ENCODE measurements around the gene MYL5. TPM values are rescaled to one million over a fixed set of nuclear protein-coding genes. Genes with fewer than 3 reads are reported as not detected.

Gene MYL5
- total and polyA plus RNA-seq, 2 of the 13 experiments (the other 11 are each of a cell fraction or from before 2014, with no cell fraction given): 6.5 to 16.0 TPM

DNA sequence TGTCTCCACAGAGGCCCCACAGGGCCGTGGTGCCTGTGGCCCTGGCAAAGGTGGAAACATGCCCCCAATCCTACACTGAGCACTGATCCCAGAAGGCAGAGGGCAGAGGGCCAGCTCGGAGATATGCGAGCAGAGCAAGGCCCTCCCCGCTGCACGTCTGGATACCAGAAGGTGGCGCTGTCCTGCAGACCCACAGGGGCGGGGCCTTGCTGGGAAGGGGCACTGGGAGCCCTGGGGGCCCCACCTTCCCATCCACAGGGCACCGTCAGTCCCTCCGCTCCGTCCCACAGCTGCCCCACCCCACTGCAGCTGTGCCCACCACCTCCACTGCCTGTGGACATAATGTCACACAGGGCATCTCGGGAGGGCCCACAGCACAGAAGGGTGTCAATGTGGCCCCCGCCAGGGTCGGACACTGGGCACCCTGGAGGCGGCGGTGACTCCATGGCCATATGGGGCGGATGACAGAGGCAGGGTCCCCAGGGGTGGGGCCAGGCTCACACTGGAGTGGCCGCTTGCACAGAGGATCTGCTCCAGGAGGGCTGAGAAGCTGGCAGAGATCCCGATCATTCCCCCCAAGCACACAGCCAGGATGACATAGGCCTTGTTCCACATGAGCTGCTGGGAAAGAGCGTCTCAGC is 9.8 kb downstream of the MYL5 start (continued):
- TF ChIP-seq ARID5B (CRISPR knock-in tag; IDR thresholded peaks at IDR 0.05) (peak; percentile 41; the same call in 1 of the 2 replicates), NFATC3 (CRISPR knock-in tag; IDR thresholded peaks at IDR 0.05) (no peak), DRAP1 (CRISPR knock-in tag; IDR thresholded peaks at IDR 0.05) (peak; percentile 16; the same call in 1 of the 2 replicates), SRSF1 (optimal IDR thresholded peaks at IDR 0.05; ENCODE audit: low read depth, low read length) (no peak), ZNF761 (CRISPR knock-in tag; conservative IDR thresholded peaks at IDR 0.05) (no peak), NFIC (IDR thresholded peaks at IDR 0.05; ENCODE audit: low read length) (no peak), KAT8 (CRISPR knock-in tag; IDR thresholded peaks at IDR 0.05) (peak; percentile 35; the same call in 1 of the 2 replicates)
- TF ChIP-seq, protein P1, sequence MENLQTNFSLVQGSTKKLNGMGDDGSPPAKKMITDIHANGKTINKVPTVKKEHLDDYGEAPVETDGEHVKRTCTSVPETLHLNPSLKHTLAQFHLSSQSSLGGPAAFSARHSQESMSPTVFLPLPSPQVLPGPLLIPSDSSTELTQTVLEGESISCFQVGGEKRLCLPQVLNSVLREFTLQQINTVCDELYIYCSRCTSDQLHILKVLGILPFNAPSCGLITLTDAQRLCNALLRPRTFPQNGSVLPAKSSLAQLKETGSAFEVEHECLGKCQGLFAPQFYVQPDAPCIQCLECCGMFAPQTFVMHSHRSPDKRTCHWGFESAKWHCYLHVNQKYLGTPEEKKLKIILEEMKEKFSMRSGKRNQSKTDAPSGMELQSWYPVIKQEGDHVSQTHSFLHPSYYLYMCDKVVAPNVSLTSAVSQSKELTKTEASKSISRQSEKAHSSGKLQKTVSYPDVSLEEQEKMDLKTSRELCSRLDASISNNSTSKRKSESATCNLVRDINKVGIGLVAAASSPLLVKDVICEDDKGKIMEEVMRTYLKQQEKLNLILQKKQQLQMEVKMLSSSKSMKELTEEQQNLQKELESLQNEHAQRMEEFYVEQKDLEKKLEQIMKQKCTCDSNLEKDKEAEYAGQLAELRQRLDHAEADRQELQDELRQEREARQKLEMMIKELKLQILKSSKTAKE (CRISPR knock-in tag; IDR thresholded peaks at IDR 0.05; ENCODE audit: borderline replicate concordance): no peak
